ENCODE data around the gene GTF3C1.

GTF3C1 gene

DNA sequence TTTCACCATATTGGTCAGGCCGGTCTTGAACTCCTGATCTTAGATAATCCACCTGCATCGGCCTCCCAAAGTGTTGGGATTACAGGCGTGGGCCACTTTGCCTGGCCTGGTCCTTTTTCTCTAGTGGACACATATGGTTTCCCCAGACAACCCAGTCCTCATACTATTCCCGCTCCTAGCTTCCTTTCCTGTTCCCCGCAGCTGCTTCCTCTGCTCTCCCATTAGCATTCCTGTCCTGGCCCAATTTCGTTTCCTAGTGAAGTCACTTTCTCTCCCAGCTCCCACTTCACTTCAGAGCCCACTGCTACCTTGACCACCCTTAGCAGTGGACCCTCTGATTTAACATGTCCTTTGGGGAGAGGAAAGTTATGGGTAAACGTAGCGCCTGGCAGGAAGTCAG lies 11.5 kb upstream of the GTF3C1 start:
- no peak for DNase-seq

DNA sequence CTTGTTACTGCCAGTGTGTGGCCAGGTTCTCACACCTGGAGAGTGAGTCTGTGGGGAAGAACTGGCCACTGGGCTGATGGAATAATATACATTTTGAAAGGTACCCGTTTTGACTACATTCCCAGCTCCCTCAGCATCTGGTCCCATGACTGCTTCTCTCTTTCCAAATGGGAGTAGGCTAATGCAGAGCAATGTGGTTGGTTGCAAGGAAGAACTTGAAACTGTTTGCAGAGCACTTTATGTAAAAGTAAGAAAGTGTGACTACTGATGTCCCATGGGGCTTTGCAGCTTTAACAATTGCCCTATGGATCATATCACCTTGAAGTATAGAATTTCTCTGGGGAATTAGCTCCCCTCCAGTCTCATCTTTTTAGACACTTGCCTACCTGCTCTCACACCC lies 9.2 kb upstream of the GTF3C1 start:
- DNase-seq, result no peak

DNA sequence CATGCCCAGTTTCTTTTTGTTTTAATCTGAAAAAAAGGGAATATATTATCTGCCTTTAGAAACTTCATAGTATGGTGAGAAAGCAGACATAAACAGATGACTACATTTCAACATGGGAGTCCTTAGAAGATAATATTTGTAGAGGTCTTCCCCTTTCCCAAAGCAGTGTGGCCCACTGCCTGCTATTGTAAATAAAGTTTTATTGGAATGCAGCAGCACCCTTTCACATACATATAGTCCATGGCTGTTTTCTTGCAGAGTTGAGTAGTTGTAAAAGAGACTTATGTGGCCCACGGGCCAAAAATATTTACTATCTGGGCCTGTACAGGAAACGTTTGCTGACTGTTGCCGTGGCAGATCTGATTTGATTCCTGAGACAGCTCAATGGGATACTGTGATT lies 8.7 kb upstream of the GTF3C1 start:
- DNase-seq, result no peak

DNA sequence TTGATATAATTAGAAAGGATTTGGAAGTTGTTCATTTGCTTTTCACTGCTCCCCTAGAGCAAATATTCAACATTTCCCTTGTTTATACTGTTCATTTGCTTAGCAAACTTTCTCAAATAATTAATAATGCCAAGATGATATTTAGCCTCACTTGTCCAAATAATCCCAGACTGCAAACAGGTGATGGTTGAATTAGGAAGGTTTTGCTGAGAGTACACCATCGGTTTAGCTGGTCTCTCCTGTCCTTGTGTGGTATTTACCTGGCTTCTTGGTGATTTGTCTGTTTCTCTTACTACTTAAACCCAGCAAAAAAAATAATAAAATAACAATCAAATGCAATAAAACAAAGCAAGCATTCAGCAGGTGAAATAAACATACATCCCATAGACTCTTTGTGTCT lies 6.8 kb upstream of the GTF3C1 start:
- DNase-seq, result no peak

DNA sequence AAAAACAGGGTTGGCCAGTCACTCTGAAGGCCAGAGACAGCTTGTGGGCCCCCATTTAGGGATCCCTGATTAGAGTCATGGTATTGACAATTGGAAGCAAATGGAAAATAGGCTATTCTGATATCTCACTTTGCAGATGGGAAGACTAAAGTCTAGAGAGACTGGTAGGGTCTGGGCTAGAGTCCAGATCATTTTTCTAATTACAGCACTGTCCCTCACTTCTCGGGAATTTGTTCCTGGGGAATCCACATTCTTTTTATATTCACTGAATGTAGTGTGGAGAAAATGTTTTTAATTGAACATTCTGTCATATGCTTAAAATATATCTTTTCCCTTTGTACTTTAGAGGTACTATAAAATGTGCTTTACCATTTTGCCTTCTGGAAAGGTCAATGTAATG lies 1.3 kb upstream of the GTF3C1 start:
- no peak for DNase-seq

DNA sequence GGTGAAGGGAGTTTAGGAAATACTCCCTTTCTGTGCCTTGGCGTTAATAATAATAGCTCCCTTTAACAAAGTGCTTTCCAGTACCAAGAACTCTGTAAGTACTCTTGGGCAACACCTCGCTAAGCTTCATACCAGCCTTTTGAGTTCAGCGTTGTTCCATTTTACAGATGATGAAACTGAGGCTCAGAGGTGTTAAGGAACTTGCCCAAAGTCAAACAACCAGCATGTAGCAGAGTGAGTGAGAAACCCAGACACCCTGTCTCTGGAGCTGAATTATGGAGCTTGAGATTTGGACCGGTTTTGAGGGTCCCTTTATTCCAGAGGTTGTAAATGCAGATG lies 838 bp upstream of the GTF3C1 start:
- no peak for DNase-seq

DNA sequence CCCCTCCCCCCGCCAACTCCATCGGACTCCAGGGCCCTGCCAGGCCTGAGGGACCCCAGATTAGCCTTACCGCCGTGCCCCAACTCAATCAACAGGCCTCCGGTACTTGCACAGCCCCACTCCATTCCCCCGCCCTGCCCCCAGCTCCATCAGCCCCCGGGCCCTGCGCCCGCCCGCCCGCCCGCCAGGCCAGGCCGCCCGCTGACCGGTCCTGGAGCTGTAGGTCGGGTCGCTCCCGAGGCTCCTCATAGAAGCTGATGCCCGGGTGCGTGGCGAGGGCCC lies 308 bp downstream of the GTF3C1 start:
- DNase-seq, result no peak

DNA sequence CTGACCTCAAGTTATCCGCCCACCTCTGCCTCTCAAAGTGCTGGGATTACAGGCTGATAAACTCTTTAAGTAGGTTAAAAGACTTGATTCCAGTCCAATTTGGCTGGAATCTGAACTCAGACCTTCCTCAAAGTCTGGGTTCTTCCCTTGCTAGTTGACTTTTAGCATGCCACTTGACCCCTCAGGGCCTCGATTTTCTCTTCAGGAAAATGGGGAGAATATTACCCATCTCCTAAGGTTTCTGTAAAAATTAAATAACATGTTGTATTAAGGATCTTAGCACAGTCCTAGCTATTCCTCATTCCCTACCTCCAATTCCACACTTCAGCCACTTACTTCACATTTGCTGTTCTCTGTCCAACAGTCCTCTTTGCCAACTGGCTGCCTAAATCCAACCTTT lies 1.9 kb downstream of the GTF3C1 start:
- DNase-seq, result no peak

DNA sequence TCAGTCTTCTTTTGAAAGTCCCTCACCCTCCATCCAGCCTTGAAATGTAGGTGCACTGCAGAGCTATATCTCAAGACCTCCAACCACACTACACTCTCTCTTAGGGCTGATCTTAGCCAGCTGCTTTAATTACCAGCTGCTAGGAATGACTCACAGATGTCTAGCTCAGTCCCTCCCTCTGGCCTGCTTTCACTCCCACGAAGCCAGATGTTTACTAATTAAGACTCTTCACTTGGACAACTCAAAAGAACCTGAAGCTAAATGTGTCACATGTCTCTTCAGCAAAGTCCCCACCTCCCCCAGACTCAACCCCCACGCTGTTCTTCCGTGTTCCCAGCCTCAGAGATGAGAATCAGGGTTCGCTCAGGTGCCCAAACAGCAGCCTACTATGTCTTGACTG lies 2.6 kb downstream of the GTF3C1 start:
- peak in 2 of 51 donors; percentile 21 to 50 for DNase-seq

DNA sequence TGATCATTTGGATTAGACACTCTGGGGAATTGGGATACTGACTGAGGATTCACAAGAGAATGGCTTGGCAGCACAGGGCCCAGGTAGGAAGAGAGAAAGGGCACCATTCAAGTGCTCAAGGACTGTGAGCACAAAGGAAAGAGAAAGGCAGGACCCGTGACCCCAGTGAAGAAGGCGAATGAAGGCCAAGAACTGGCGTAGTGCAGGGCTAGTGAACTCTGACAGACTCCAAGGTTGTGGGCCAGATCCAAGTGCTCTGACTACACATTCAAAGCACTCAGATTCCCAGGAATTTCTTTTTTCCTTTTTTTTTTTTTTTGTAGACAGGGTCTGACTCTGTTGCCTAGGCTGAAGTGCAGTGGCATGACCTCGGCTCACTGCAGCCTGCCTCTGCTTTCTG lies 5.0 kb downstream of the GTF3C1 start:
- DNase-seq, result no peak

DNA sequence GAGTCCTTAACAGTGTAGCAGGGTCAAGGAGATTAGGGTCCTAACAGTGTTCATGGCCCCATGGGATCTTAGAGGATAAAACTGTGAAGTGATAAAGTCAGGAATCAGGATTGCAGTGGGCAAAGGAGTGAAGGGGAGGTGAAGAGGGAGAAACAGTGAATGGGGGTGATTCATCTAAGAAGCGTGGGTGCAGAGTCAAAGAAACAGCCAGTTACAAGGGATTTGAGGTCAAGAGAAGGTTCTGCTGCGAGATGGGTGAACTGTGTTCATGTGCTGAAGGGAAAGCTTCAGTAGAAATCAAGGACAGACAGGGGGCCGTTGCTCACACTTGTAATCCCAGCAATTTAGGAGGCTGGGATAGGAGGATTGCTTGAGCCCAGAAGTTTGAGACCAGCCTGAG lies 5.9 kb downstream of the GTF3C1 start:
- DNase-seq, result no peak

DNA sequence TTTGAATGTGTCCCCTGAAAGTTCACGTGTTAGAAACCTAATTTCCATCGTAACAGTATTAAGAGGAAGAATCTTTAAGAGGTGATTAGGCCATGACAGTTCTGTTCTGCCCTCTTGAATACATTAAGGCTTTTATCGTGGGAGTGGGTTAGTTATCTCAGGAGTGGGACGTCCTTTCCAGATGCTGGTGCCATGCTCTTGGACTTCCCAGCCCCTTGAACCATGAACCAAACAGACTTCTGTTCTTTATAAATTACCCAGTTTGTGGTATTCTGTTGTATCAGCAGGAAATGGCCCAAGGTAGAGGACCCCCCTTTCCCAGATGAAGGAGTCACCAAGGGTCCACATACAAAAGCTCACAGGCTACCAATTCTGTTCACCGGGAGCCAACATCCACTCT lies 10.1 kb downstream of the GTF3C1 start:
- DNase-seq, result no peak

DNA sequence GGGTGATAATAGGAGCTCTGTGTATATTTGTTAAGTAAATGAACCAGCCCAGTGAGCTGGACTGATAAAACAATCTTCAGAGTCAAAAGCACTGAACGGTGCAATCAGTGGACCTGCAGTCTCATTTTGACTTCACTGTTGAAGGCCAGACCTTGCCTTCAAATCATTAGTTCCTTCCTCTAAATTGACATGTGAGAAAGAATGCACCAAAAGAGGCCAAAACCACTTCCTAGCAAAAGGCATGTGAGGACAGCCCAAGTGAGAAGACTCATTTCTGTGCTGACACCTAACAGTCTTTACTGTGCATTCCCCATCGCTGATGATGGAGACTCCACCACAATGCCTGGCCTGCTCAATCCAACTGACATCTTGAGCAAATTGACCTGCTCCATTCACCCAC lies 10.6 kb downstream of the GTF3C1 start:
- no peak for DNase-seq

DNA sequence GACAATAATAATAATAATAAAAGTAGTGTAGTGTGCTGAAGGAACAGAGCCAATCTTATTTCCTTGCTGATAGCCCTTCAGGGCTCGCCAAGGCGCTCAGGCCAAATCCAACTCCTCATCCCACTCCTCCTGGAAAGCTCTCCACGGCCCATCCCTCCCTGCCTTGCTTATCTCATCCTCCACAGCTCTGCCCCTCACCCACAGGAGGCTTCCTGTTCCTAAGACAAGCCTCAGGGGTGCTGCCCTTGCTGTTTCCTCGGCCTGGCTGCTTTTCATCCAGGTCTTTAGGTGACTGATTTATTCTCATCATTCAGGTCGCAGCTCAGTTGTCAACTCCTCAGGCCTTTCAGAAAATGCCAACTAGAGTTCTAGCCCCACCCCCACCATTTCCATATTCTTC lies 11.2 kb downstream of the GTF3C1 start:
- no peak for DNase-seq

DNA sequence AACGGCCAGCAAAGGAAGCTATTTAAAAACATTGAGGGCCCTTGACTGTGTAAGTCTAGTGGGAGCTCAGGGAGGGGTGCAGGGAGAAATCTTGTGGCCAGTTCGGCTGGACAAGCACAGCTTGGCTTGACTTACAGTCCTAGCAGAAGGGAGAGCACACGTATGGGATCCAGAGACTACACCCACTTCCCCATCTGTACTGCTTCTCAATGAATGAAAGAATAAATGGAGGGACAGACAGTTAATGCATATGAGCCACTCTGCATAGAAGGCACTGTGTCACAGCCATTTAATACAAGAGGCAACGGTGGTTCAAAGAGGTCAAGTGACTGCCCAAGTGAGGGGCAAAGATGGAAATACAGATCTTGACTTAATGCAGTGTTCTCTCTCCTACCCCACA lies 15.5 kb downstream of the GTF3C1 start:
- DNase-seq, result no peak

DNA sequence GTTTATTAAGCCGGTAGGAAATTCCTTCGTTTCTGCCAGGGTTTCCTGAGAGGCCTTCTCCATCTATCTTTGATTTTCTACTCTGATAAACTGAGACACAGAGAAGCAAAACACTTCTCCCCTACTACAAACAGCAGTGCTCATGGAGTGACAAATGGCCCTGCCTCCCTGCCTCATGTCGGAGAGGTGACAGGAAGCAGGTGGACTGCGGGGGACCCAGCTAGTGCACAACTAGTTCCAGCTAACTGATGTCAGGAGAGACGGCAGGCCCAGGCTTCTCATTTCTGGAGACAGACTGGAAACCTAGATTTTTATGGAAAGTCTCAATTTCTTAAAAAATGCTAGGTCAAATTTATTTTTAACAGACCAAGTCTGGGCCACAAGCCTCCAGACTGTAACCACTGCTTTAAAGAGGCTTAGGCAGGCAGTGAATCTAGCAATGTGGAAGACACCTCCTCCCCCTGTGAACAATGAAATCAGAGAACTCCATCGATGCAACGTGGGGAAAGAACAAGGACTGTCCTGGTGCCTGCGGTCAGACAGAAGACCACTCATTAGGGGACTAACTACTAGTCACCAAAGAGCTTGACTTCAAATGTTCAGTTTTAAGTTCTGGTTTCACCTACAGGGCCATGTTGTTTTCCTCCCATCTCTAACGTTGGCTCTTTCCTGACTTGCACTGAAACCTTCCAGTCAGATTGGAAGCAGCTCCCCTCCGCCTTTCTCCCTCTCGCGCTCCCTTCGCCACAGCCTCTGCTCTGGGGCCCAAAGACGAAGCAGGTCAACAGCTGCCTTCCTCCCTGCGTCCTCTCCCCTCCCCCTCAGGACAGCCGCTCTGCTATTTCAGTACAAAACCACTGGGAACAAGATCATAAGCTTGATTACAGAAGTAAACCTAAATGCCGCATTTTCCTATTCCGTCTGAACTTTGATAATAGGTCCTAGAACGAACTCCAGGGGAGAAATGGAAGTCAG lies 17.6 kb downstream of the GTF3C1 start:
- no peak for DNase-seq

DNA sequence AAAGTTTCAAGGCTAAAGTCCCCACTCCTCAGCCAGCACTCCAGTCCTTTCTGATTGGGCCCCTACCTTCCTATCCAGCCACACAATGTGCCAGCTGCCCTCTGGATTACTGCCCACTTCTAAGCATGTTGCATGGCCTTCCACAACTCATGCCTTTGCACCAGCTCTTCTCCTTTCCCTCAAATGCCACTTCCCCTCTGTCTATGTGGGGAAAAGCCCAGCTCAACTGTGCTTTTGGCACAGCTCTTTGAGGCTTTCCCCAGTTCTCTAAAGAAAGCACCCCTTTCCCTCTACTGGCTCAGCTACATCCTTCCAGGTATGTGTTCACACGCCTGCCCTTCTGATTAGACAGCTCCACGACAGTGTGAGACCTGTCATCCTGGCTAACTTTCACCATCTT lies 18.5 kb downstream of the GTF3C1 start:
- no peak for DNase-seq

DNA sequence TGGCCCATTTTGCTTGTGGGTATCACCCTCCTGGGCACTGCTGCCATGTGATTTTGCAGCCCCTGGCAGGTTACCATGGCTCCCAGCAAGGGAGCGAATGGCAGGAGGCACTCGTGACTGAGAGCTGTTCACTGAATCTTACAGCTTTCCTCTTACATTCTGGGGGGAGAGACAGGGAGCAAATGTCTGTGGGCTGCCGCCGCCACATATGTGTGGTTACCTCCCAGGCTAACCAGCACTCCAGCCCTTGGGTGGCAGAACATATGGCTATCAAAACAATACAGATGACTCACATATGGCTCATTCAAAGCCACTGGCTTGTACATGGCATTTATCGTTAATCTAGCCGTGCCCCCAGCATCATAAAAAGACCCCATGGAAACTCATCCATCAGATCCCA lies 19.8 kb downstream of the GTF3C1 start:
- peak in 23 of 51 donors; percentile 3 to 63 (median 22) for DNase-seq

DNA sequence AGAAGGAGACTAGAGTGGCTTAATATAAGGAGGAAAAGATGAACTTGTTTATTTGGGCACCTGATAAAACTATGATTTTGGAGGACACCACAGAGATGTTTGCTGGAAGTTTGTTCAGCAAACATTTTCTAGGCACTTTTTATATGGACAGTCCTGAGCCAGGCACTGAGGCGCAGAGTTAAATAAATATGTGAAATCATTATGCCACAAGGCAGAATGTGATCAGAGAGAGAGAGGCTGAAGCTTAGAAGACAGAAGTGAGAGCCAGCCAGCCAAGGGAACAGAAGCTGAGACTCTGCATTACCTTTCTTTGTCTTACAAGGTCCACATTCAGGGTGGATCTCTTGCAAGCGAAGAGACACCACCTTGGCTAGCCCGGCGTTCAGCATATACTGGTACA lies 21.4 kb downstream of the GTF3C1 start:
- no peak for DNase-seq

DNA sequence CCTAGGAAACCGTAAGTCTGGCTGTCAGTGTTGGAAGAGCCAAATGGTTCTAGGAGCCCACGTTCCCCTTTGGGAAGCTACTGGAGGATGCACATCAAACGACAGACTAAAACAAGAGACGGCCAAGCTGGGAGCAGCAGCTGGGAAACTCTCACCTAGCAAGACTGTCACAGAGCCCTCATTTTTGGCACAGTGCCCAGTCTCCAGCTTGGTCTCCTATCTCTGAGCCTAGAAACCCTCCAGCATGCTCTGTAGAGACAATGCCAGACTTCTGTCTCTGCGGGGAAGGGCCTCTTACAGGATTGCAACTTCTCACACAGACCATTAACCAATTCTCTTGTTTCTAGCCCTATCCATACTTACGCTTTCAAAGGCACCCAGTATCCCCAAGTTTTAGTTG lies 23.5 kb downstream of the GTF3C1 start:
- no peak for DNase-seq

DNA sequence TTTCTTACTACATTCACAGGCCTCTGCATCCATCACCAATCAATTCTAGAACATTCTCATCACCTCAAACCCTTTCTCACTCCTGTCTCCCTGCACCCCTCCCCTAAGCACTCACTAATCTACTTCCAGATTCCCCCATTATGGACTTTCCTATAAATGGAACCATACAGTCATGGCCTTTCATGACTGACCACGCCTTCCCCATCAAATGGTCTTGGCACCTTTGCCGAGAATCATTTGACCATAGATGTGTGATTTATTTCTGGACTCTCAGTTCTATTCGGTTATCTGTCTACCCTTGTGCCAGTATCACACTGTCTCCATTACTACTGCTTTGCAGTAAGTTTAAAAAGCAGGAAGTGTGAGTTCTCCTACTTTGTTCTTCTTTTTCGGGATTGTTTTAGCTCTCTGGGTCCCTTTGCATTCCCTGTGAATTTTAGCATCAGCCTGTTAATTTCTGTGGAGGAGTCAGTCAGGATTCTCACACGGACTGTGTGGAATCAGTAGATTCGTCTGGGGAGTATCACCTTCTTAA lies 27.5 kb downstream of the GTF3C1 start:
- DNase-seq, result no peak

DNA sequence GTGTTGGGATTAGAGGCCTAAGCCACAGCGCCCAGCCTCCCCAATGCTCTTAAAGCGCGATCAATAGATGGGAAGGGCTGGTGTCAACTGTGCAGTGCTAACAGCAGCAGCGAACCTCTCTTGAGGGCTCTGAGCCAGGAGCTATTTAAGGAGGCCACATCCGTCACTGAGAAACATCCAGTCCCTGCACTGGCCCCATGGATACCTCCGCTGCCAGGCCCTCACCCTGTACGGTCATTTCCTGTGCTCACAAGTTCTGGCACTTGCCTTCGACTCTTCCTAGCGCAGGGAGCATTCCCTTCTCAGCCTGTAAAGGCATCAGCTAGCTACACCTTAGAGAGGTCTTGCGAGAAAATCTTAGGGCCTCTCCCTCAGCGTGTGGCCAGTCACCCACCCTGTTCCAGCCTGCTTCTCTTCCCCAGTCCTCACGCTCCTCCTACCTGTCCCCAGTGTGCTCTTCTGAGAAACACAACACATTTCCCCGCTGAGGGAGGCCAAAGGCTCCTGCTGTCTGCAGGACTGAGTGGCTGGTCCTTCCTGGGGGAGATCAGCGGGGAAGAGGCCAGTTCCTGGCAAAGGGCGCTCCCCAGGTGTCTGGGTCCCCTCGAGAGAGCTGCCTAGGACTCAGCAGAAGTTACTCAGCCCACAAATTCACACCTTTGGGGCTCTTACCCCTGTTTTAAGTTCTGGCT lies 28.6 kb downstream of the GTF3C1 start:
- DNase-seq, result peak in 3 of 51 donors; percentile 8 to 20 (median 10)

DNA sequence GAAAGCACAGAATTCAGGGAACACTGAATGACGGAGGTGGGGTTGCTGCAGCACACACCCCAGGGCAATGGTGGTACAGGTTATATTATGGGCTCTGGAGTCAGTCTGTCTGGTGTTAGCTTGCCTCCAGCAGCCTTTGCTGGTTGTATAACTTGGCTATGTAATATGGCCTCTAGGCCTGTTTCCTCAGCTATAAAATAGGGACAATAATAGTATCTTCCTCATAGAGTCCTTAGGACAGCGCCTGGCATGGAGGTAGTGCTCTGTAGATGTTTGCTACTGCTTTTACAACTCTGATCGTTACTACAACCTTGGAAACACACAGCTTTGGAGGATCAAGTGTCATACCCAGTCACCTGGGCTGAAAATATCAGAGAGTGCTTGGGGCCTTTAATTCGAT lies 31.5 kb downstream of the GTF3C1 start:
- no peak for DNase-seq

Measured in hypothalamus (tissue), 51 donors.